Mammary epithelial cell (primary cell): ENCODE measurements around the gene VAT1L.

ENCODE experiments used
- CTCF ChIP-seq, 2 donors: IDR thresholded peaks in 1 of 2; conservative IDR thresholded peaks in 1 of 2; 2 replicates each; pipeline ENCODE4 v1.5.1; 2011 to 2012; ENCODE audit warnings: inconsistent platforms in 2 of 2, low read length in 2 of 2, mild to moderate bottlenecking in 2 of 2, control low read depth in 1 of 2, low read depth in 1 of 2; ENCODE audit not compliant: insufficient read depth in 1 of 2; ENCODE audit errors: extremely low read depth in 1 of 2
- EZH2 ChIP-seq: IDR thresholded peaks from 2 replicates; pipeline ENCODE4 v1.6.1; 2012; ENCODE audit warnings: low read length, inconsistent platforms, borderline replicate concordance

GRCh38 chr16:77919761-77920415 is 131.5 kb downstream of the VAT1L start:
- TF ChIP-seq CTCF (conservative IDR thresholded peaks at IDR 0.05 in 1 of 2, IDR thresholded peaks at IDR 0.05 in 1 of 2; ENCODE audit: extremely low read depth in 1 of 2, insufficient read depth in 1 of 2, low read depth in 1 of 2, low read length in 2 of 2) (no peak), EZH2 (no peak)
